GM21529 (cell line): ENCODE data around the gene NRIP2.
A peak's percentile ranks its signal among the peaks of the same experiment; 100 is the strongest.
"Not testable (repeated sequence)": the region's sequence is repeated elsewhere in the genome, so short reads cannot be mapped to it uniquely, and the experiment has no call there.

Experiments used
- ATAC-seq: cut with Tn5 transposase; IDR thresholded peaks from one replicate; pipeline ENCODE4 v1.9.1; 2021; ENCODE audit not compliant: unreplicated experiment

NRIP2 gene

GRCh38 chr12:2834581-2835491, at the start of gene NRIP2:
NRIP2 (minus strand) TSS chr12:2835035; CDS start chr12:2834983, 52 bp downstream.
- ATAC-seq = no peak

GRCh38 chr12:2879853-2880252, 45.0 kb upstream of the NRIP2 start:
- no peak for ATAC-seq

- peak; percentile 31 for ATAC-seq
These were observed 43.3 kb upstream of the NRIP2 start for GRCh38 chr12:2877953-2878732.

- peak; percentile 74 for ATAC-seq
These were observed 42.5 kb upstream of the NRIP2 start, which contains the start of the genes FOXM1 and RHNO1 for GRCh38 chr12:2877047-2877952. FOXM1 (minus strand) TSS chr12:2877174; CDS start chr12:2874478, 2,696 bp downstream. RHNO1 (plus strand) TSS chr12:2877223; CDS start chr12:2885367, 8,144 bp downstream.

GRCh38 chr12:2876431-2877046, 41.7 kb upstream of the NRIP2 start:
- ATAC-seq = peak; percentile 35

GRCh38 chr12:2868986-2869632, 34.3 kb upstream of the NRIP2 start:
- ATAC-seq = not testable (repeated sequence)

GRCh38 chr12:2864198-2864597, 29.4 kb upstream of the NRIP2 start:
- no peak for ATAC-seq

GRCh38 chr12:2863402-2863801, 28.6 kb upstream of the NRIP2 start:
- ATAC-seq = not testable (repeated sequence)

GRCh38 chr12:2862876-2863275, 28.0 kb upstream of the NRIP2 start:
- ATAC-seq = no peak

- ATAC-seq = no peak
These were observed 25.3 kb upstream of the NRIP2 start for GRCh38 chr12:2860170-2860569.

GRCh38 chr12:2858944-2859421, 24.1 kb upstream of the NRIP2 start:
- no peak for ATAC-seq

- ATAC-seq = no peak
These were observed 23.5 kb upstream of the NRIP2 start for GRCh38 chr12:2858334-2858733.

- ATAC-seq = no peak
These were observed 22.7 kb upstream of the NRIP2 start for GRCh38 chr12:2857576-2857975.

- no peak for ATAC-seq
These were observed 22.2 kb upstream of the NRIP2 start, which contains the start of gene TEX52 for GRCh38 chr12:2857021-2857431. TEX52 (minus strand) TSS chr12:2857039; CDS start chr12:2857026, 13 bp downstream.

GRCh38 chr12:2856051-2856450, 21.2 kb upstream of the NRIP2 start:
- ATAC-seq = no peak

- ATAC-seq = no peak
These were observed 20.7 kb upstream of the NRIP2 start for GRCh38 chr12:2855546-2855945.

GRCh38 chr12:2854669-2855453, 20.0 kb upstream of the NRIP2 start:
- no peak for ATAC-seq

- ATAC-seq = no peak
These were observed 18.8 kb upstream of the NRIP2 start for GRCh38 chr12:2853626-2854025.

- no peak for ATAC-seq
These were observed 17.1 kb upstream of the NRIP2 start for GRCh38 chr12:2851931-2852330.
